GM15510 (cell line): ENCODE data around the gene SPECC1L.

ENCODE experiments used
- POLR2A ChIP-seq: IDR thresholded peaks from 3 replicates; pipeline ENCODE4 v1.6.1; 2011; ENCODE audit warnings: borderline replicate concordance; ENCODE audit not compliant: insufficient read length; ENCODE audit errors: extremely low read depth

Gene SPECC1L

GRCh38 chr22:24376586-24376985 lies 106.0 kb downstream of the SPECC1L start:
- no peak for TF ChIP-seq POLR2A

GRCh38 chr22:24379536-24379935 lies 108.9 kb downstream of the SPECC1L start:
- no peak for TF ChIP-seq POLR2A

DNA sequence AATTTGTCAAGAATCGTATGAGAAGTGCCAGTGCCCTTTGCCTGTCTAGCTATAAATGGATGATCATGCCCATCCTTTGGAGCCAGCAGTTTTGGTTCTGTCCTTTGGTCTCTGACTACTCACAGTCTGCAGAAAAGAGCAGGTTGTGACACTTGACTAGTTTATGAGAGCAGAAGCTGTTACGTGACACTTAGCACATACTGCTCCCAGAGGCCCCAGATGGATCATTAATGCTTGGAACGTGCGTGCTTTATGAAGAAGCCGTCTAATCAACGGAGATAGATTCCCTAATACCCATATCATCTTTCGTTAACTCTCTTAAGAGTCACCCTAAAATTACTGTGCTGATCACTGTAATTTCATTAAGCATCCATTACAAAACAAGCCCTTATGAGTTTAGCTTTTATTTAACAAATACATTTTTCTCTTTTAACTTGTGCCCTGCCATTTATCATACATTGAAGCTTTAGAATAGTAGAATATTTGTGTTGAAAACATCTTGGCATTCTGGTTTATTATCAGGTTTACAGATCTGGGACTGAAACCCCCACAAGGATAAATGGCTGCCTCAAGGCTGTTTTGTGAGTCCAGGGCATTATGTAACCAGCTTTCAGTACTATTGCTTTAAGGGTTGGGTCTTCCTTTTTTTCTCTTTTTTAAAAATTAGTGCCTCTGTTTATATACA lies 109.7 kb downstream of the SPECC1L start:
- TF ChIP-seq POLR2A, result no peak

DNA sequence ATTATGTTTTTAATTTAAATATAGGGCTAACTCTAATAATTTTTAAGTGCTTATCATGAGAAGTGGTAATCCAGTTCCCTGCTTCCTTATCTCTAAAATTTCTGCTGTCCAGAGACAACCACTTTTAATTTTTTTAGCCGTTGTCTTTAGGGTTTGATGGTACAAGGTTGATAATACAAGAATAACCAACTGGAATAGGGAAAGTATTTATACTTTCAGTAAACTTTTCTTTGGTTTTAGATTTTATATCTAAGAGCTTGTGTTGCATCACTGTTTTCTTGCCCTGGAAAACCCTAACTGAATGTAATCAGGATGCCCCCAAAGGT lies 110.2 kb downstream of the SPECC1L start:
- no peak for TF ChIP-seq POLR2A

GRCh38 chr22:24383061-24383460 lies 112.4 kb downstream of the SPECC1L start:
- no peak for TF ChIP-seq POLR2A

DNA sequence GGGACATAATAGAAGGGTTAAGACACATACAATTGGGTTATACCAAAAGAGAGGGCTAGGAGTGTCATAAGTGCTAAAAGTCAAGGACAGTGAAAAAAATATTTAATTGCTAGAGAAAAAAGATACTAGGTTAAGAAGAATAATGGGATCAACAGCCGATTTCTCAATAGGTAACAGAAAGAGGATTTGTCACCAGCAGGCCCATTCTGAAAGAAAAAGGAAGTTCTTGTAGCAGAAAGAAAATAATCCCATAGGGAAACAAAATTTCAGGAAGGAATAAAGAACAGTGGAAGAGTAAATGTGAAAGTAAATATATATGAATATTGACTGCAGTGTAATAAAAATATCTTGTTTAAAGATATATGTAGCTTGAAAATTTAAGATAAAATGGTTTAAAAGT lies 113.5 kb downstream of the SPECC1L start:
- TF ChIP-seq POLR2A, result no peak

GRCh38 chr22:24386937-24387471 lies 116.4 kb downstream of the SPECC1L start:
- no peak for TF ChIP-seq POLR2A

DNA sequence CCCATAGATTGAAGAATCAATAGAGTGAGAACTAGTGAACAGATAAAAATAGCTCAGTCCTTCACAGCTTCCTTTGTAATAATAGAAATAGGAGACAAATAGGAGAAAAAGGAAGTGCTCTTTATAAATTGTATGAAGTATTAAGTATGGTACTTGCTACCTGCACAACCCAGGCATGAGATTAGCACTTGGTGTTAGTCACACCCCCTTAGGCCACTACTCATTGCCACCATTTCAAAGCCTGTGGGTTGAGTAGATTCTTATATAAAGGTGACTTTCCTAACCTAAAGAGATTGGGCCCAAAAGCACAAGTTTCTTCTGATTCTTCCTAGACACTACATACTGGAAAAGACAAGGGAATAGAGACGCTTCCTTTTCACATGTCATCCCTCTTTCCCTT lies 119.0 kb downstream of the SPECC1L start:
- no peak for TF ChIP-seq POLR2A

DNA sequence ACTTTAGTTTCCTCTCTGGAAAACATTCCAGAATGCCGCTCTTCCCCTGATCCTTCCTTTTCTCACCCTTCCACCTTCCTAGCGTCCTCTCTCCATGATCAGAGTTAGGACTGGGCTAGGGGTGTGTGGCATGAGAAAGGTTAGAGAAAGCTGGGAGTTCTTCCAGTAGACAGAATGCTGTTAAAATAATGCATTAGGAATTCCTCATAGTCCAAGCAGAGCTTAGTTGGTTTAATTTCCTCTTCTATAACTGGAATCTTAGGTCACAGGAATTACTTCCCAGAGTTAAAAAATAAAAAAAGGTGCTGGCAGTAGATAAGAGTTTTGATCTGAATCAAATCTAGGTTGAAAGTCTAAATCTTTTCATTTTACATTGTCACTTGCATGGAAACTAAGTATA lies 119.5 kb downstream of the SPECC1L start:
- no peak for TF ChIP-seq POLR2A

GRCh38 chr22:24390576-24390975 lies 119.9 kb downstream of the SPECC1L start:
- no peak for TF ChIP-seq POLR2A

DNA sequence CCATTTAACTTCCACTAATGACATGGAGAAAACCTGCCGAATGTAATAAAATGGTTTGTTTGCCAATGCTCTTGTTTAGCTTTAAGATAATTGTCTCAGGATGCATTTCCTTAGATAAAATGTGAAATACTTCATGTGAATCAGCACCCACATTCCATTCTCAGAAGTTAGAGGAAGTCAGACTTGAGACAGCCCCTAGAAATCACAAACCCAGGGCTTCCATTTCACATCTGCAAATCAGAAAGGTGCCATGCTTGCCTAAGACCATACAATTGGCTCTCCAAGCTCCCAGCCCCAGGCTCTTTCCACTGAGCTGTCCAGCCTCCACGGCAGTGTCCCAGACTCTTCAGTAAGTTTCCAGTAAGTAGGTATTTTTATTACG lies 121.2 kb downstream of the SPECC1L start:
- no peak for TF ChIP-seq POLR2A

DNA sequence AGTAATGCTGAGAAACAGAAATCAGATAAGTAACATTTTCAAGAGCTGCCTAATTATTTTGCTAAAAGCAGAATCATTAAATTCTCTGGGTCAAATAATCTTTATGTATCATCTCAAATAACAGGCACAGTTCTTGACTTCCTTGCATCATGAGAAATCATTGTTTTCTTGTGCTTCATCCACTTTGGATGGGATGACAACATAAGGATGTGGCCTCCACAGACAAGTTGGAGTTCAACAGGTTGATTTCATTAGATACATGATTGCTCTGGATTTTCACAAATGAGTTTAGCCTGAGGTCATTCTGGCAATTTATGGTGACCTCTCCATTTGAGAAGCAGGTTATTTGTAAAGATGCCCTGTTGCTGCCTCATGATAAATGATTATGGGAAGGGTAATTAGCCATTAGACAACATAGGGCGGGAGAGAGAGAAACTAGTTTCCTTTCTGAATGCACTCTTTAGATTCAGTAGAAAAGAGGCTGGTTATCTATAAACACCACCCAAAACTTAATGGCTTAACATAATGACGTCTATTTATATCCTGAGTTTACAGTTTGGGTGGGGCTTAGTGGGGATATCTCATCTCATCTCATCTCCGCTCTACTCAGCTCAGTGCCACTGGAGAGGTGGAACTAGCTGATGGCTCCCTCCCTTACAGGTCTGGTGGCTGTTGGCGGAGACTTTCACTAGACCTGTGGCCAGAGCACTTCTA lies 121.7 kb downstream of the SPECC1L start:
- no peak for TF ChIP-seq POLR2A

- TF ChIP-seq POLR2A, result no peak
Observed at GRCh38 chr22:24393012-24393559, 122.5 kb downstream of the SPECC1L start.

DNA sequence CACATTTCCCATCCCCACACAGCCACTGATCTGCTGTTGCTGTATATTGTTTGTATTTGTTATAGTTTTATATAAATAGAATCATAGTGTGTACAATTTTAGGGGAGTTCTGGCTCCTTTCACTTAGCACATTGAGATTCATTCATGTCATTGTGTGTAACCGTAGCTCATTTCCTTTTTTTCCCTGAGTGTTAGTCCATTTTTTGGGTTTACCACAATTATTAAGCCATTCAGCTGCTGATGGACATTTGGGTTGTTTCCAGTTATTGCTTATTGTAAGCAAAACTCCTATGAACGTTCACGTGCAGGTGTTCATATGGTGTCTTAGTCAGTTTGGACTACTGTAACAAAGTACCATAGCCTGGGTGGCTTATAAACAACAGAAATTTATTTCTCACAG lies 123.2 kb downstream of the SPECC1L start:
- no peak for TF ChIP-seq POLR2A

- TF ChIP-seq POLR2A, result no peak
Observed at GRCh38 chr22:24394254-24394653, 123.6 kb downstream of the SPECC1L start.

DNA sequence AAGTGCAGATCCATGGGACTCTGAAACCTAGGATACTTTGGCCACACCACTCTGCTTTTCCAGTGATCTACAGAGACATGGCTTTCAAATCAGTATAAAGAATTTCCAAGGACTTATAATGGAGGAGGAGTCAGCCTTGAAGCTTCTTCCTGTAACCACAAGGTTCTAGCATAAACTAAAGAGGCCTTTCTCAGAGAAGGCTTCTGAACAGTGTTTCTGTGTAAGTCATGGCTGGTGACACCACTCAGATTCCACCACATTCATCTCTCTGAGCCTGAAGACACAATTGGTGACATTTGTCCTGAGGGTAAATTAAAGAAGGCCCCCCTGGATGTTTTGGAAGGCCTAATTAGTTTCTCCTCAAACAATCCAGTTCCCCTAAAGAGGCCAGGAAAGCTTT lies 127.8 kb downstream of the SPECC1L start:
- TF ChIP-seq POLR2A, result no peak
